NCI-H2196 (cell line): ENCODE data around the gene IRF2.

Experiments used
- DNase-seq: peaks from one replicate; lab custom pipeline; 2025; ENCODE audit not compliant: unreplicated experiment; lab: John Stamatoyannopoulos, UW

IRF2 gene

GRCh38 chr4:184409911-184410692 lies 64.2 kb downstream of the IRF2 start:
- DNase-seq: no peak

DNA sequence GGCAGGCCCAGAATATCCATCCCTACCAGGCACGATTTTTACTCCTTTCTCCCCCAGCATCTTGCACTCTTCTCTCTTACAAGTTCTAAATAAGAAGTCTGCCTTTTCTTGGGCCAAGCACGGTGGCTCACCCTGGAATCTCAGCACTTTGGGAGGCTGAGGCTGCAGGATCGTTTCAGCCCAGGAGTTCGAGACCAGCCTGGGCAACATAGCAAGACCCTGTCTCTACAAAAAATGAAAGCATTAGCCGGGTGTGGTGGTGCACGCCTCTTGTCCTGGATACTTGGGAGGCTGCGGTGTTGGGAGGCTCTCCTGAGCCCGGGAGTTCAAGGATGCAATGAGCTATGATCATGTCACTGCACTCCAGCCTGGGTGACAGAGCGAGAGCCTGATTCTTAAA lies 64.8 kb downstream of the IRF2 start:
- DNase-seq: no peak

- no peak for DNase-seq
Measured at GRCh38 chr4:184408684-184409081, 65.7 kb downstream of the IRF2 start.

- DNase-seq: no peak
Measured at GRCh38 chr4:184408021-184408683, 66.2 kb downstream of the IRF2 start.

DNA sequence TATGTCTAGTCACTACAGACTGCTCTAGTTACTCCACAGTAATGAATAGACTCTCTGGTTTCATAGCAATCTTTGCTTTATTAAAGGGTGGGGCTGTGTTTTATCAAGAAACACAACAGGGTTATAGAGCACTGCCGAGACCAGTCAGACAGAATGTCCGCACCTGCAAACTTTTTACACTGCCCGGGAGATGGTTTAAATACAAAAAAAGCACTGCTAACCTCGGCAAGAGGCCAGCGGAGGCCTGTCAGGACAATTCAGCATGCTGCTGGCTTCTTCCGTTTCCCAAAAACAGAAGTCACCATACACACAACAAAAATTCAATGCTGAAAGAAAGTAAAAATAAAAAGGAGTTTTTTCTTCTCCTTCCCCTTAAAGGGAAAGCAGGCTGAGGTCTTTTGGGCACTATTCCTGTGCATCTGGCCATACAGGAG lies 67.4 kb downstream of the IRF2 start:
- DNase-seq: no peak

- DNase-seq: no peak
Measured at GRCh38 chr4:184404047-184404446, 70.3 kb downstream of the IRF2 start.

DNA sequence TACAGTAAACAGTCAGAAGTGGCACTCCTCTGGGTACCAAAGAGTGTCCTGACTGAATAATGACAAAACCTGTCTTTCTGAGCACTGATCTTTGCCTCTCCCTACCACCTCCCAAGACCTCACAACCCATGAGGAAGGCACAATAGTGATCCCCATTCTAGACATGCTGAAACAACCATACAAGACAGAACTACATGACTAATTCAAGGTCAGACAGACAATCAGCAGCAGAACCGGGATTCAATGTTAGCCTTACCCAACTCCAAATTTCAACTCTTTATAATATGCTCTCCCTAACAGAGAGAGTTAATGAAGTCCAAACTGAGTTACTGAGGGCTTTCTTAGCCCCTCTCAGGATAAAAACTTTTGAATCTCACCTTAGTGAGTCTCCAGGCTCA lies 71.0 kb downstream of the IRF2 start:
- no peak for DNase-seq

- DNase-seq: no peak
Measured at GRCh38 chr4:184402740-184403383, 71.5 kb downstream of the IRF2 start.

DNA sequence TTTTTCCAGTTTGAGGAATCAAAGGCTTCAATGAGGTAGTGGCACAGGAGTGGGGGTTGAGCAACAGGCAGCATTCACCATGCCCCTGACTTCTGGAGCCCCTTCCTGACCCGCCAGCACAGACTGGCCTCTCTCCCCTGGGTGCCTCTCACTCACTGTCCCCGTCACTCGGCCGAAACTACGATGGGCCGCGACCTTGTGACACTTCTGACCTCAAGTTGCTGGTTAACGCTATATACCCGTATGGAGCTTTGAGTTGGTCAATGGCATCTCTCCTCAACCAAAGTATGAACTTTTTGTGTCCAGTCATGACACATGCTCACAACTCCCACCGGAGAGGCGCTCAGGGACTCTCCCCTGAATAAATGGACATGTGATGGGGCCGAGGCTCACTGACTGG lies 72.1 kb downstream of the IRF2 start:
- no peak for DNase-seq

DNA sequence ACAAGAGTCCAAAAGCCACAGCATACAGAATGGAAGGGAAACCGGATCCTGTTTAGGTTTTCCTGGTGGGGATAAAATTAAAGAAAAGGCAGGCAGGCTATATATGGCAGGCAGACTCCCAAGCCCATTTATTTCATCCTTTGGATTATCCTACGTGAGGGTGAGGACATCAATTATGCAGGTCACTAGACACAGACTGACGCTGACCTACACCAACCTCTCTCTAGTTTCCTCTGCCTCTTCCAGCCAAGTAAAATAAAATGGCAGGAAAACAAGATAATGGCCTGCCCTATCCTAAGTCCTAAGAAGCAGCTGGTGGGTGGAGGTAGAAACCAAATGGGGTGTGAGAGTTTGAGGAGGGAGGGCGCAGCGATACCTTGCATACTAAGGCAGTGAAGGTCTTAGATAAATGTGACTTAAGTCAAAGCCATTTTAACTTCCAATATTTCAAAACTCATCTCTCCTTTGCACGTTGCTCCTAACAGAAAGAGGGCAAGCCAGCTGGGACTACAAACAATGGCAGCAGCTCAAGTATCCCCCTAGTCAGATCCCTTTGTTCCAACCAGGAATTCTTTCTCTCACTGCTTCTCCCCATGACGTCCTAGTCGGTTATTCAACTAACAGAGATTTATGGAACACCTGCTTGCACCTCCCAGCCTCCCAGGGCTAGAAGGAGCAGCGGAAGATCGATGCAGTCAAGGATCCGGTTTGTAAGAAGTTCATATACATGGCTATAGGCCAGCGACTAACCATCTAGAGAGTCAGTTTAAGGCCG lies 72.8 kb downstream of the IRF2 start:
- no peak for DNase-seq

DNA sequence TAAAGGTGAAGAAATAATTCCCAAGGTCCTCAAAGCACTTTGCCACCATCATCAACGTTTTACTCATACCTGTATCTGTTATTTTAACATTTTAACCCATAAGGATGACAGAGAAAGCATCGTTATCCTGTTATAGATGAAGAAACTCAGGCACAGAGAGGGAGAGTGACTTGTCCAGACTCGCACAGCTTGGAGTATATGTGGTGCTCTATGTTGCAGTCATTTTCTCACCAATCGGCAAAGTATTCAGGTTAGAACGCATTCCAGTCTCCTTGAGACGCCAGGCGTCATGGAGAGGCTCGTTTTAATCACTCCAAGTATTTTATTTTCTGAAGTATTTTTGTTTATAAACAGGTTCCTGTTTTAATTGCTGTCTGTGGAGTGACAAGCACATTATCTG lies 73.5 kb downstream of the IRF2 start:
- no peak for DNase-seq

DNA sequence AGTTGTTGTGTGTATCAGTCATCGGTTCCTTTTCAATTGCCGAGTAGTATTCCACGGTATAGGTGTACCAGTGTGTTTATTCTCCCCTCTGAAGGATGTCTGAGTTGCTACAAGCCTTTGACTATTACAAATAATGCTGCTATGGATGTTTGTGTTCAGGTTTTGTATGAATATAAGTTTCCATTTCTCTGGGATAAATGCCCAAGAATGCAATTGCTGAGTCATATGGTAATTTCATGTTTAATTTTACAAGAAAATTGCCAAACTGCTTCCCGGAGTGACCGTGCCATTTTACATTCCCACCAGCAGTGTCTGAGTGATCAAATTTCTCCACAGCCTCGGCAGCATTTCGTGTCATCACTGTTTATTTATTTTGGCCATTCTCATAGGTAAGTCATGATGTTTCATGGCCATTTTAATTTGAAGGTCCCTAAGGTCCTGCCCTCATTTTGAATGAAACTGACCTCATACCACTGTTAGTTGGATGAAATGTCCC lies 73.9 kb downstream of the IRF2 start:
- no peak for DNase-seq

- DNase-seq: no peak
Measured at GRCh38 chr4:184399512-184399908, 74.8 kb downstream of the IRF2 start.

DNA sequence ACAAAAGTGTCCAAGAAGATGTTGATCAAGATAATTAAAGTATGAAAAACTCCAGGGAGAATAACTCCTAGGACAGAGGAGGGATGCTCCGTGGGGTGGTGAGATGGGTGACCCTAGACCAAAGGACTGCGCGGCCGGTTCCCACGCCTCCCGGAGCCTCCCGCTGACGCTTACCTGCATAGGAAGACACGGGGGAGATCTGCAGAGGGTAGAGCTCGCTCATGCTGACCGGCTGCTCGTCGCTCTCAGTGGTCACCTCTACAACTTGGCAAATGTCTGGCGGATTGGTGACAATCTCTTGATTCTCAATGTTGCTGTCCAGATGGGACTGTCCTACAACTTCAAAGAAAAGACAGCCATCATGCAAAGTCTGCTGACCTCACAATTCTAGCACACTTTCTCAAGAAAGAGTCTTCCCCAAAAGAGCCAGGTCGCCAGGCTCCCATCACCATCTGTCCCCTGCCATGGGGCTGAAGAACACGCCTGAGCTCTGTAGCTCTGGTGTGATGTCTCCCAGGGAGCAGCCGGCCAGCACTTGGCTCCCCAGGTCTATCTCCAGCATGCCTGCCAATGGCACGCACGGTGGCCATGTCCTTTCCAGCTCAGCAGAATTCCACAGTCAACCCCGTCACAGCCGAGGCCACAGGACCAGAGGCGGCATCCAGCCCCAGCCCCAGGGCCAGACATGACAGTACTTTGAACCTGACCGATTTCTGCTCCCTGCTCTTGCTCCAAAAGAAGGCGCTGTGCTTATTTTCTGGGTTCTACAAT lies 75.4 kb downstream of the IRF2 start:
- DNase-seq: no peak

GRCh38 chr4:184397516-184398163 lies 76.7 kb downstream of the IRF2 start:
- no peak for DNase-seq

DNA sequence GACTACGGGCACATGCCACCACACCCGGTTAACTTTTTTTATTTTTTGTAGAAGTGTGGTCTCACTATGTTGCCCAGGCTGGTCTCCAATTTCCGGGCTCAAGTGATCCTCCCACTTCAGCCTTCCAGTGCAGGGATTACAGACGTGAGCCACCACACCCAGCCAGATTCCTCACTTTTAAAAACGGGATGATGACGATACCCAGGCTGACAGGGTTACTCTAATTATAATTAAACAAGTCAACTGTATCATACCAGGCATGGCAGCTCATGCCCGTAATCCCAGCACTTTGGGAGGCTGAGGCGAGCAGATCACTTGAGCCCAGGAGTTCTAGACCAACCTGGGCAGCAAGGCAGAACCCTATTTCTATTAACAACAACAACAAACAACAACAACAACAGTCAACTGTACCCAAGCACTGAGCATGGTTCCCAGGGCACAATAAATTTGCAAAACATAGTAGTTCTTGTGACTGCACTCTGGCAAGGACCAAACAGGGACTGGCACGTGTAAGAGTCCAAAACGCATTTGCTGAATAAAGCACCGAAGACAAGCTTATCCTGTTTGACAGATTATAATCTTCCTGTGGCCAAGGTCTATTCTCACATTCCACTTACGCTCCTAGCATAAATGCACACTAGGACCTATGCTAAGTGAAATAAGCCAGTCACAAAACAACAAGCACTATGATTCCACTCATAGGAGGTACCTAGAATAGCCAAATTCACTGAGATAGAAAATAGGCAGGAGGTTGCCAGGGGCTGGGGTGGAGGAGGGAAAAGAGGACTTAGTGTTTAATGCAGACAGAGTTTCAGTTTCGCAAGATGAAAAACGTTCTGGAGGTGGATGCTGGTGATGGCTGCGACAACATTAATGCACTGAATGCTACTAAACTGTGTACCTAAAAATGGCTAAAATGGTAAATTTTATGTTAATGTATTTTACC lies 77.5 kb downstream of the IRF2 start:
- no peak for DNase-seq

DNA sequence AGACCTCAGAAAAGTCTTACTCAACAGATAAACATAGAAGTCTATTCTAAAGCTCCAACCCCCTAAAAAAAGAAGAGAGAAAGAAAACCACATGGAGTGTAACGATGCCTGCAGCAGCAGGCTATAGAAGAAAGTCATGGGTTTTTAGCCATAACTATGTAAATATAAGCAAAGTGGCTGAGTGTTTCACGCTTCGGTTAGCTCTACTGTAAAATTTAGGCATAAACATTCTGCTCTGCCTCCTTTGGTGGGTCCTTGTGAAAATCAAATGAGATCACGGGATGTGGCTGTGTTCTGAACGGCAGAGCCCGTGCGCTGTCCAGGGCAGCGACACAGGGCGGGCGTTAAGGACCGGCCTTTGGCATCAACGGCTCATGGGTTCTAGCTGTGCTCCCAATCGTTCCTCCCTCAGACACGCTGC lies 78.4 kb downstream of the IRF2 start:
- no peak for DNase-seq

GRCh38 chr4:184395451-184395917 lies 78.9 kb downstream of the IRF2 start:
- no peak for DNase-seq
